H1 (cell line): Measurements from ENCODE around the gene PDZD2. TPM values are rescaled to one million over a fixed set of nuclear protein-coding genes. Genes with fewer than 3 reads are reported as not detected.

Experiments used
- CHD1 ChIP-seq: IDR thresholded peaks from 2 replicates; pipeline ENCODE4 v1.6.1; 2012; ENCODE audit warnings: low read depth, low read length, improper control_type of control experiment
- KDM5A ChIP-seq: fragments of 200-600 bp; IDR thresholded peaks from 2 replicates; pipeline ENCODE4 v1.7.1; 2012; ENCODE audit warnings: mild to moderate bottlenecking, low read length, inconsistent platforms, mixed read lengths
- NRF1 ChIP-seq: IDR thresholded peaks from 2 replicates; pipeline ENCODE4 v1.6.1; 2011; ENCODE audit warnings: mild to moderate bottlenecking, low read depth, low read length, improper control_type of control experiment
- POLR2A ChIP-seq, 2 experiments: IDR thresholded peaks; 1 replicate in 1 of 2; 2 replicates in 1 of 2; pipeline ENCODE4 v1.6.1; 2011; ENCODE audit warnings: low read depth in 2 of 2, low read length in 2 of 2, mild to moderate bottlenecking in 2 of 2; ENCODE audit errors: control extremely low read depth in 1 of 2
- RBBP5 ChIP-seq: IDR thresholded peaks from 2 replicates; pipeline ENCODE4 v1.7.1; 2012; ENCODE audit warnings: low read depth, mild to moderate bottlenecking, inconsistent platforms, low read length, moderate library complexity, borderline replicate concordance
- RFX5 ChIP-seq: IDR thresholded peaks from 2 replicates; pipeline ENCODE4 v1.6.1; 2011; ENCODE audit warnings: low read depth, low read length, improper control_type of control experiment, borderline replicate concordance
- SP1 ChIP-seq: IDR thresholded peaks from 2 replicates; pipeline ENCODE4 v1.6.1; 2011; ENCODE audit warnings: low read depth, low read length
- TEAD4 ChIP-seq: IDR thresholded peaks from 2 replicates; pipeline ENCODE4 v1.6.1; 2012; ENCODE audit warnings: low read depth, low read length, inconsistent platforms, mixed read lengths
- YY1 ChIP-seq: IDR thresholded peaks from 2 replicates; pipeline ENCODE4 v1.6.1; 2011; ENCODE audit warnings: low read depth, mild to moderate bottlenecking, low read length
- polyA plus RNA-seq, 7 experiments: library from polyadenylated mRNA; depleted of rRNA in 3 of 7; stranded (reverse) in 5 of 7; unstranded in 2 of 7; fragments of >200 nt in 5 of 7; fragments of 200-250 nt in 2 of 7; gene quantifications; 1 replicate in 5 of 7; 2 replicates in 1 of 7; 4 replicates in 1 of 7; pipeline versions ENCODE4 v1.2.1 to v1.2.3, GENCODE V29; 2011 to 2013; ENCODE audit warnings: missing spikeins in 2 of 7, mixed read lengths in 2 of 7
- total RNA-seq: library from RNA; stranded (reverse); fragmentation: NEBNext Ultra II Directional; extraction: Animal tissue kit (Norgen Biotek cat#: 25700); gene quantifications from 2 replicates; pipeline ENCODE4 v1.2.1, GENCODE V29; 2021

The PDZD2 gene
- total and polyA plus RNA-seq, 2 of the 8 experiments (the other 6 are each of a cell fraction or from before 2014, with no cell fraction given): 1.2 to 6.8 TPM

DNA sequence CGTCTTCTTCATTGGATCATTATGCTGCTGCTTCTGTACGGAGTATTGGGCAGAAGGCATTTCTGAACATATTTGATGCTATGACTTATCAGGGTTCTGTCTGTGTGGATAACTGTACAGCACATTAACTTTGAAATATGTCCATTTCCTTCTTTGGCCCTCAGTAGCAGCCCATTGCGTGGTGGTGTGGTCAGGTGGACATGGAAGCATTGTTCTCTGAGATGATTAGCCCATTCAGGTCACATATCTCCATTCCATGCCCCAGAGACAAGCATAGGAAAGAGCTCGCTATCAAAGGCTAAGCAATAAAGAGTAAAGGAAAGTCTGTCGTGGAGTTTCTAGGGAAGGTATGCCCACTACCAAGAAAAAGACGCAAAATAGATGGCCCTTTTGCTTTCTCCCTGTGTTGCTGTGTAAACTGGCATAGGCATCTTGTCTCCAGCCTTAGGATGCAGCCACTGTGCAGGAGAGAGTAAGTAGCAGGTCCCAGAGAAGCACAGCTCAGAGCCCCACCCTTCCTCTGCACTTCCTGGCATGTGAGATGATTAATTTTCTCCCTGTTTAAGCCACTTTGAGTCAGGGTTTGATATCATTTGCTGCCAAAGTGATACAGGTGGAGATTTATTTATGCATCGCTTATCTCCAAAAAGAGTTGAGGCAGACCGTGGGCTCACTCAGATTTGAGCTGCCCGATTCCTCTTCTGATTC lies 221.9 kb downstream of the PDZD2 start (continued):
- no peak for TF ChIP-seq NRF1
- TF ChIP-seq CHD1: no peak
- TF ChIP-seq TEAD4: no peak
- no peak for TF ChIP-seq POLR2A (IDR thresholded peaks at IDR 0.05; ENCODE audit: control extremely low read depth in 1 of 2, low read depth in 2 of 2, low read length in 2 of 2)
- no peak for TF ChIP-seq RFX5
- TF ChIP-seq RBBP5: no peak
- TF ChIP-seq YY1: no peak
- no peak for TF ChIP-seq KDM5A
- TF ChIP-seq SP1: no peak
